MCF 10A (cell line): ENCODE measurements around the gene RIN1. TPM values are rescaled to one million over a fixed set of nuclear protein-coding genes. Genes with fewer than 3 reads are reported as not detected.

Experiments used
- BruUV-seq: library from RNA; stranded (reverse); fragments of 400-500 nt; replicated peaks from 2 replicates; lab custom pipeline; 2021; lab: Mats Ljungman, UMichigan
- CTCF ChIA-PET: fragments of 300-600 bp; sonication (Branson Sonifier 250); formaldehyde crosslinking; extraction: SDS; loops from one replicate; lab custom pipeline; 2021; ENCODE audit warnings: antibody characterized with exemption, inconsistent platforms; lab: Yijun Ruan, JAX
- POLR2A ChIA-PET: fragments of 300-600, 350-650 bp; sonication (Branson Sonifier 250); formaldehyde crosslinking; extraction: SDS; loops from one replicate; lab custom pipeline; 2020; ENCODE audit warnings: antibody characterized with exemption, inconsistent platforms; lab: Yijun Ruan, JAX
- DNase-seq: peaks from one replicate; pipeline ENCODE4 v3.0.0-alpha.2; 2018; ENCODE audit not compliant: unreplicated experiment
- H3K27ac Mint-ChIP-seq: one replicate; pipeline ENCODE4 v1.8.0; 2022; ENCODE audit warnings: mild to moderate bottlenecking, low read depth, mixed read lengths; ENCODE audit not compliant: unreplicated experiment
- H3K27me3 Mint-ChIP-seq: one replicate; pipeline ENCODE4 v1.8.0; 2022; ENCODE audit warnings: mixed read lengths; ENCODE audit not compliant: insufficient read depth, unreplicated experiment
- H3K36me3 Mint-ChIP-seq: one replicate; pipeline ENCODE4 v1.8.0; 2022; ENCODE audit warnings: mild to moderate bottlenecking, moderate library complexity, mixed read lengths; ENCODE audit not compliant: insufficient read depth, unreplicated experiment
- H3K4me1 Mint-ChIP-seq: one replicate; pipeline ENCODE4 v1.8.0; 2022; ENCODE audit warnings: mixed read lengths; ENCODE audit not compliant: insufficient read depth, unreplicated experiment
- H3K4me3 Mint-ChIP-seq: one replicate; pipeline ENCODE4 v1.8.0; 2022; ENCODE audit warnings: mild to moderate bottlenecking, moderate library complexity, mixed read lengths; ENCODE audit not compliant: unreplicated experiment
- H3K9me3 Mint-ChIP-seq: one replicate; pipeline ENCODE4 v1.8.0; 2022; ENCODE audit warnings: mixed read lengths; ENCODE audit not compliant: unreplicated experiment
- intact Hi-C: fragments of 100-400 bp; cut with micrococcal nuclease; formaldehyde crosslinking; loops from 2 replicates; pipeline ENCODE4 v1.14.1; 2022
- total RNA-seq: library from RNA; stranded (reverse); gene quantifications from 2 replicates; pipeline ENCODE4 v1.2.3, GENCODE V29; 2022
- TF ChIP-seq, protein P1 (sequence below): fragments of 200-600 bp; IDR thresholded peaks from one replicate; pipeline ENCODE4 v1.8.0; 2022; ENCODE audit warnings: antibody characterized with exemption, mild to moderate bottlenecking; ENCODE audit not compliant: unreplicated experiment

RIN1 gene
- total RNA-seq, 1 experiment from 2014 or later: 50.2 TPM

GRCh38 chr11:66287889-66288670, 48.2 kb downstream of the RIN1 start:
- H3K9me3 Mint-ChIP-seq: no peaks in the 10 kb centered on the region
- TF ChIP-seq, protein P1, sequence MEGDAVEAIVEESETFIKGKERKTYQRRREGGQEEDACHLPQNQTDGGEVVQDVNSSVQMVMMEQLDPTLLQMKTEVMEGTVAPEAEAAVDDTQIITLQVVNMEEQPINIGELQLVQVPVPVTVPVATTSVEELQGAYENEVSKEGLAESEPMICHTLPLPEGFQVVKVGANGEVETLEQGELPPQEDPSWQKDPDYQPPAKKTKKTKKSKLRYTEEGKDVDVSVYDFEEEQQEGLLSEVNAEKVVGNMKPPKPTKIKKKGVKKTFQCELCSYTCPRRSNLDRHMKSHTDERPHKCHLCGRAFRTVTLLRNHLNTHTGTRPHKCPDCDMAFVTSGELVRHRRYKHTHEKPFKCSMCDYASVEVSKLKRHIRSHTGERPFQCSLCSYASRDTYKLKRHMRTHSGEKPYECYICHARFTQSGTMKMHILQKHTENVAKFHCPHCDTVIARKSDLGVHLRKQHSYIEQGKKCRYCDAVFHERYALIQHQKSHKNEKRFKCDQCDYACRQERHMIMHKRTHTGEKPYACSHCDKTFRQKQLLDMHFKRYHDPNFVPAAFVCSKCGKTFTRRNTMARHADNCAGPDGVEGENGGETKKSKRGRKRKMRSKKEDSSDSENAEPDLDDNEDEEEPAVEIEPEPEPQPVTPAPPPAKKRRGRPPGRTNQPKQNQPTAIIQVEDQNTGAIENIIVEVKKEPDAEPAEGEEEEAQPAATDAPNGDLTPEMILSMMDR: no peak
- intact Hi-C loops: loop anchor here (2.0 kb wide), 1 partner anchor 25 kb away; no protein-coding TSS in a partner anchor
- TSS peak; percentile 41 for BruUV-seq
- DNase-seq: no peak
- CTCF ChIA-PET: interaction anchor here (0.6 to 1.7 kb wide), 5 partner anchors 13 to 297 kb away, joined by 3 to 7 read pairs (median 4); no protein-coding TSS in a partner anchor
- H3K4me1 Mint-ChIP-seq: peaks cover 12% of the 10 kb centered on the region
- POLR2A ChIA-PET: interaction anchor here (0.7 to 4.6 kb wide), 17 partner anchors 8 to 151 kb away, joined by 3 to 27 read pairs (median 6); partner anchors contain the start of genes B4GAT1, BRMS1, MRPL11 and RAB1B
- peaks cover 10% of the 10 kb centered on the region for H3K27me3 Mint-ChIP-seq
- peaks cover 7% of the 10 kb centered on the region for H3K36me3 Mint-ChIP-seq
- H3K4me3 Mint-ChIP-seq: peak overlapping the region; percentile 90
- peak overlapping the region; percentile 95 for H3K27ac Mint-ChIP-seq

DNA sequence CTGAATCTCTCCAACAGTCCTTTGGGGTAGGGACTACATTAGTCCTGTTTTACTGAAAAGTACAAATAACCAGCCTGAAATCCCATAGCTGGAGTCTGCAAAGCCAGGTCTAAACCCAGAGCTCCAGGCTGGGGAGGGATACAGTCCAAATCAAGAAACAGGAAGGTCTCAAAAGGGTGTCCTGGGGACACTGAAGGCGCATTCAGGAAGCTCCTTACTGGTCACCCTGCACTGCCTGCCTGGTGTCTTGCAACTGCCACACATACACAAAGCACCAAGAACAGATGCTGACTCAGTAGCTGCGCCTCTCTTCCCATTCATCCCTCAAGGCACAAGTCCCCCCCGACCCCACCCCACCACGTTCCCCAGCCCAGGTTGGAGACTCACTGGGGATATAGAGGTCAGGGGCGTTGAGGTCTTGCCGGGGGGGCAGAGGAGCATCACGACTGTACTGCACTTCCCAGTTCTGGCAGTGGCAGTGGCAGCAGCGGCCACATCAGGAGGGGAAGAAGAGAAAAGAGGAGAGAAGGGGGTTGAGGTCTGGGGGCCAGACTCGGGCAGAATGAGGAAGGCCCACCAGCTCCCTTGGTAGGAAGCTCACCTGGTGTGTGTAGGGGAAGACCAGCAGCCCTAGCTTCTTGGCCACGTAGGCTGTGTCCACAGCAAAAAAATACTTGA, 48.9 kb downstream of the RIN1 start:
- TF ChIP-seq, protein P1: no peak
- Mint-ChIP-seq H3K27ac (no peak overlapping the region), H3K27me3 (peaks cover 3% of the 10 kb centered on the region), H3K4me3 (peak overlapping the region; percentile 90), H3K36me3 (peaks cover 10% of the 10 kb centered on the region), H3K4me1 (peaks cover 7% of the 10 kb centered on the region), H3K9me3 (no peaks in the 10 kb centered on the region)
- CTCF ChIA-PET: interaction anchor here (0.7 to 1.7 kb wide), 3 partner anchors 13 to 65 kb away, joined by 4 to 7 read pairs (median 5); no protein-coding TSS in a partner anchor
- POLR2A ChIA-PET: interaction anchor here (0.6 to 4.6 kb wide), 4 partner anchors 19 to 950 kb away, joined by 3 to 27 read pairs (median 4); partner anchors contain the start of genes BRMS1, RAB1B and RIN1
- no TSS peak for BruUV-seq
- no peak for DNase-seq
- intact Hi-C loops: no loop called here

- Mint-ChIP-seq H3K9me3 (no peaks in the 10 kb centered on the region), H3K36me3 (peaks cover 12% of the 10 kb centered on the region), H3K27ac (no peak overlapping the region), H3K4me3 (peak overlapping the region; percentile 38), H3K4me1 (peaks cover 7% of the 10 kb centered on the region), H3K27me3 (no peaks in the 10 kb centered on the region)
- TF ChIP-seq, protein P1: no peak
- intact Hi-C loops: no loop called here
- ChIA-PET POLR2A (interaction anchor here (0.5 to 4.6 kb wide), 4 partner anchors 19 to 951 kb away, joined by 3 to 27 read pairs (median 4); partner anchors contain the start of genes BRMS1 and RAB1B), CTCF (interaction anchor here (1.3 kb wide), 1 partner anchor 65 kb away, joined by 5 read pairs; no protein-coding TSS in a partner anchor)
- DNase-seq: no peak
- BruUV-seq: no TSS peak
Measured at GRCh38 chr11:66286699-66287098, 49.5 kb downstream of the RIN1 start.
